NCI-H146 (cell line): ENCODE results near the gene PGAP3.
"Not testable (repeated sequence)": the region's sequence is repeated elsewhere in the genome, so short reads cannot be mapped to it uniquely, and the experiment has no call there.

ENCODE experiments used
- DNase-seq: peaks from one replicate; lab custom pipeline; 2025; lab: John Stamatoyannopoulos, UW

The PGAP3 gene, protein sequence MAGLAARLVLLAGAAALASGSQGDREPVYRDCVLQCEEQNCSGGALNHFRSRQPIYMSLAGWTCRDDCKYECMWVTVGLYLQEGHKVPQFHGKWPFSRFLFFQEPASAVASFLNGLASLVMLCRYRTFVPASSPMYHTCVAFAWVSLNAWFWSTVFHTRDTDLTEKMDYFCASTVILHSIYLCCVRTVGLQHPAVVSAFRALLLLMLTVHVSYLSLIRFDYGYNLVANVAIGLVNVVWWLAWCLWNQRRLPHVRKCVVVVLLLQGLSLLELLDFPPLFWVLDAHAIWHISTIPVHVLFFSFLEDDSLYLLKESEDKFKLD

DNA sequence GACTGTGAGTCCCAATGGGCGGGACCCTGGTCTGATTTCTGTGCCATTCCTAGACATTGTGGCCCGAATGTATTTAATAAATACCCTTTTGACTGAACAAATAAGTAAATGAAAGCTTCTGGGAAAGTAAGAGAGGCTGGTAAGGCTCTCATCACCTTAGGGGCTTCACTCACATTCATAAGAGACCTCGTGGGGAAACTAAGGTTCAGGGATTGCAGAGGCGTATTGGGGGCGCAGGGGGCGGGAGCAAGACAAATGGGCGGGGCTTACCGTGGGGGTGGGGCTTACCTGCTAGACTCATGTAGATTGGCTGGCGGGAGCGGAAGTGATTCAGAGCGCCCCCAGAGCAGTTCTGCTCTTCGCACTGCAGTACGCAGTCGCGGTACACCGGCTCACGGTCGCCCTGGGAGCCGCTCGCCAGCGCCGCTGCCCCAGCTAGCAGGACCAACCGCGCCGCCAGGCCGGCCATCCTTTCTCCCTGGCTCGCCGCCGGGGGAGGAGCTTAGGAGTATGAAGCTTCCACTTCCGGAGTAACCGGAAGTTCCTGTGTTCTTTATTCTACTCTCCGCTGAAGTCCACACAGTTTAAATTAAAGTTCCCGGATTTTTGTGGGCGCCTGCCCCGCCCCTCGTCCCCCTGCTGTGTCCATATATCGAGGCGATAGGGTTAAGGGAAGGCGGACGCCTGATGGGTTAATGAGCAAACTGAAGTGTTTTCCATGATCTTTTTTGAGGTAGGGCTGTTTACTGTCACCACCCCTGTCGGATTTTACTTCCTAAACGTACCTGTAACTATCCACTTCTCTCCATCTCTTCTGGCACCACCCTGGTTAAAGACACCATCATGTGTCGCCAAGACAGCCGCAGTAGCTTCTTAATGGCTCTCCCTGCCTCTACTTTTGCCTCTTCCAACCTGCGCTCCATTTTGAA is at the start of gene PGAP3:
Gene PGAP3, minus strand, starts transcription at position 512 of the 929 bp plus-strand sequence. Its CDS starts 43 bp downstream, at position 469.
- peak; percentile 97 for DNase-seq

DNA sequence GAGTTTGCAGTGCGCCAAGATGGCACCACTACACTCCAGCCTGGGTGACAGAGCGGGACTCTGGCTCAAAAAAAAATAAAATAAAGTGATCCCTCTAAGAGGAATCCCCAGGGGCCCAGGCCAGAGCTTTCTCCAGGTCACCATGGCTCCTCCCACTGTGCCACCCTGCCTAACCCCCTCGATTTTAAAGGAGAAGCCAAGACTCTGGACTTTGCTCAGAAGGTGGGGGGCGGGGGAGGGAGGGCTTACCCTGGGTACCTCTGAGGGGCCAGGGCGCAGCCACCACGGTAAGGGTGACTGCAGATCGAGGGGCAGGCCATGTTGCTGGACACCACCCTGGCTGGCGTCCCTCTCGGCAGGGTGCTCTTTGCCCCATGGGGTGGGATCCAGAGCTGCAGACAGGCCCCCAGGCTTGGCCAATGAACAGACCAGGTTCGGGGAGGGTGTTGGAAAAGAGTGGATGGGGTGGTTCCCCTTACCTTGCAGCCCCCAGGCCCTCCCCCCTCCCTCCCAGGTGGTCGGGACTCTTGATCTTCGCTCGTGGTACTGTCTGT is 49.4 kb upstream of the PGAP3 start:
- no peak for DNase-seq

DNA sequence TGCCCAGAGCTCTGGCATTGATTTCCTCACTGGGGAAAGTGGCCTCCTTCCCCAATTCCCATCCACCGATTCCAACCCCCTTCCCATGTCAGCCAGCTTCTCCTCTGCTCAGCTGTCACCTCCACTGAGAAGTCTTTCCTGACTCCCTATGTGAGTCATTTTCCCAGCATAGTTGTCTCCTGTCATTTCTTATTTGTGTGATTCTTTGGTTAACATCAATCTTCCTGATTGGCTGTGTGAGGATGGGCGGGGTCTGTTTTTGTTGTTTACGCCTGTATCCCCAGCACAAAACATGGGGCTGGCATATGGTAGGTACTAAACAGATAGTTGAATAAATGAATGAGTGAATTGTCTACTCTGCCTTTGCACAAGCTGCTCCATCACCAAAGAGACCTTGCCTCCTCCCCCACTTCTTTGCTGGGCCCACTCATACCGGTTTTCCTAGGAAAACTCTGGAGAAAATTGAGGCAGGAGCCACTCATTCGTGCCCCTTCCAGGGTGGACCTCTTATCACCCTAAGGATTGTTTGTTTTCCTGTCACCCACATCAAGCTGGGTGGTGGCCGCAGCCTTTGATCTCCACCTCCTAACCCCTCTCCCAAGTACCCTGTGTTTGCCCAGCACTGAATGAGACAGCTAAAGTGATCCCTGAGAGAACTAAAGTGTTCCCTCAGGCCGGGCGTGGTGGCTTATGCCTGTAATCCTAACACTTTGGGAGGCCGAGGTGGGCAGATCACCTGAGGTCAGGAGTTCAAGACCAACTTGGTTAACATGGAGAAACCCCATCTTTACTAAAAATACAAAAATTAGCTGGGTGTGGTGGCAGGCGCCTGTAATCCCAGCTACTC is 48.7 kb upstream of the PGAP3 start:
- no peak for DNase-seq

DNA sequence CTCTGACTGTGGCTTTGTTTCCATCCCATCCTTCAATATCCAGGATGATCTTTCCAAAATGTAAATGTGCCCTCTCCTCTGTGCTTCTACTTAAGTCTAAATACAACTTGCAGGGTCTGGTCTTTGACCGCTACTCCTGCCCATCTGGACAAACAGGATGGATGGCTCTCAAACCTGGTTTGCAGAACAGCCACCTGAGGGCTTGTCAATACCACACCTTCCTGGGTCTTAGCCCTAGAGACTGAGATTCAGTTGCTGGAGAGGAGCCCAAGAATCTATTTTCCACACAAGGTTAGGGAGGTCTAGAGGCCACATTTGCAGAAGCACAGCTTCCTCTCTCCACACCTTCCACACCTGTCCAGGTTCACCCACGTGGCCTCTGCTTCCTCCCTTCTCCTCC is 48.0 kb upstream of the PGAP3 start:
- no peak for DNase-seq

DNA sequence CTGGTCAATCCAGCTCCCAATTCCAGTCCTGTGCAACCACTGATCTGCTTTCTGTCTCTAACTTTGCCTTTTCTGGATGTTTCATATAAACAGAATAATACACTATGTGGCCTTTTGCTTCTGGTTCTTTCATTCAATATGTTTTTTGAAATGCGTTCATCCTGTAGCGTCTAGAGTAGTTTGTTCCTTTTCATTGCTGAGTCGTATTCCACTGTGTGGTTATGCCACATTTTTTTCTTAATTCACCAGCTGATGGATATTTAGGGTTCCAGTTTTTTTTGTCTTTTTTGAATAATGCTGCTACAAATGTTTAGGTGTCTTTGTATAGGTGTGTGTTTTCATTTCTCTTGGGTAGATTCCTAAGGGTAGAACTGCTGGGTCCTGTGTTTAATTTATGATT is 44.7 kb upstream of the PGAP3 start:
- DNase-seq: no peak

DNA sequence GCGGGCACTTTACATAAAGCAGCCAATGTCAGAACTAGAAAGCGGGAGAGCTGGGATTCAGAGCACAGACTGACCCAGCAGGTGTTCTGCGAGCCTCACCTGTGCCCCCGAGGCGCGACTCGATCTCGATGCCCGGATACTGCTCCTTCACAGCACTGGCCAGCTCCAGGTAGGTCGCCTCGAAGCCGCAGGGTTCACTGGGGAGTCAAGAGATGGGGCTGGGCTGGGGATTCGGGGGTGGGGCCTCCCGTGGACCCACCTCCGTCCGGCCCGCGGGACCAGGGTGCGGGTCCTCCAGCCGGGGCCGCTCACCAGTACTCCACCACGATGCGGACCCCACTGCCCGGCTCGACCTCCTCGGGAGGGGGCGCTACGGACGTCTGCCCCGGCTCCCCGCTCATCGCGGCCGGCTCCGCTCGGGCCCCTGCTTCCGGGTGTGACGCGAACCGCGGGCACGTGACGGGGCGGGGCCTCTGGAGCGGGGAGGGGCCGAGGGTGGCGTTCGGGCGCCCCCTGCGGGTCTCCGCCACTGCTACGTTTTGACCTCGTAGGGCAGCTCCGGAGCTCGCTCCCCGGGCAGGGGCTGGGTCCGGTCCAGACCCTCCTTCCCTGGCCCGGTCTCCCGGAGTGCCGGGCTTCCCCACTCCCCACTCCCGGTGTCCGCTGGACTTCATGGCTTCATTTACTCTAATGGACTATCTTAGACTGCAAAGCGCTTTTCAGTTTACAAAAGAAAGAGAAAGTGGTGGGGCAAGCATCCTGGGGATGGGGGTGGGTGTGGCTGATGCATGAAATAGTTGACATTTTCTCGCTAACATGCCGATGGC is 42.5 kb upstream of the PGAP3 start, which contains the start of gene MIEN1:
Gene MIEN1, minus strand, starts transcription at position 438 of the 827 bp plus-strand sequence. Its CDS starts 37 bp downstream, at position 401.
- peak; percentile 89 for DNase-seq

DNA sequence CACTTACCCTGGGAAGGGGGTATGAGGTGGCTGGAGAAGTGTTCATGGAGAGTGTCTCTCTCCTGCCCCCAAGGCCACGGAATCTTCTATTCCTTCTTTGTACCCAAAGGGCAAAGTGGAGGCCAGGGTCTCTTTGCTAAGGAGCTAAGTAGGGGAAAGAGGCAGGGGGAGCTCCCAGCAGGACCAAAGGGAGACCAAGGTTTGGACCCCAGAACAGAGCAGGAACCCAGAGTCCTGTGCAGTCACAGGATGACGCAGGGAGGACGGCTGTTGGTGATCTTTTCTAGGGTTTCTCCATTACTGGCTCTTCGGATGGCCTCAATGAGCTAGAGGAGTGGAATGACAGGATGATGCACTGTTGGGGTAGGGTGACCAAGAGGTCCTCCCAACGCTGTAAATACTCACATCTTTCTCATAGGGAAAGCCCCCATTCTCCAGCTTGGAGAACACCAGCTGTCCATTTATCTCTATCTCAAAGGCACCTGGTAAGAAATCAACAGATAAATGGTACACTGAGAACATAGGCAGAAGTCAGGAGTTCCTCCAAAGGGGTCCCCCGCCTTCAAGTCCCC is 41.5 kb upstream of the PGAP3 start:
- no peak for DNase-seq

DNA sequence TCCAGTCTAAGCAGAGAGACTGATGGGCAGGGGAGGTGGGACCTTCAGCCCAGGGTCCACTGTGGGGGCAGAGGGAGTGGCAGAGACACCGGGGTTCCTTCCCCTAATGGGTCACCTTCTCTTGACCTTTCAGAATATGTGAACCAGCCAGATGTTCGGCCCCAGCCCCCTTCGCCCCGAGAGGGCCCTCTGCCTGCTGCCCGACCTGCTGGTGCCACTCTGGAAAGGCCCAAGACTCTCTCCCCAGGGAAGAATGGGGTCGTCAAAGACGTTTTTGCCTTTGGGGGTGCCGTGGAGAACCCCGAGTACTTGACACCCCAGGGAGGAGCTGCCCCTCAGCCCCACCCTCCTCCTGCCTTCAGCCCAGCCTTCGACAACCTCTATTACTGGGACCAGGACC is 39.7 kb upstream of the PGAP3 start:
- no peak for DNase-seq

DNA sequence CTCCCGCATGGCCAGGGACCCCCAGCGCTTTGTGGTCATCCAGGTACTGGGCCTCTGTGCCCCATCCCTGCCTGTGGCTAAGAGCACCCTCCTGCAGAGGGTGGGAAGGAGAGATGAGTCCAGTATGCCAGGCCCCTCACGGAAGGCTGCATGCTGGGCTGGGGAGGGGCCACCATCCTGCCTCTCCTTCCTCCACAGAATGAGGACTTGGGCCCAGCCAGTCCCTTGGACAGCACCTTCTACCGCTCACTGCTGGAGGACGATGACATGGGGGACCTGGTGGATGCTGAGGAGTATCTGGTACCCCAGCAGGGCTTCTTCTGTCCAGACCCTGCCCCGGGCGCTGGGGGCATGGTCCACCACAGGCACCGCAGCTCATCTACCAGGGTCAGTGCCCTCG is 38.8 kb upstream of the PGAP3 start:
- DNase-seq: no peak

DNA sequence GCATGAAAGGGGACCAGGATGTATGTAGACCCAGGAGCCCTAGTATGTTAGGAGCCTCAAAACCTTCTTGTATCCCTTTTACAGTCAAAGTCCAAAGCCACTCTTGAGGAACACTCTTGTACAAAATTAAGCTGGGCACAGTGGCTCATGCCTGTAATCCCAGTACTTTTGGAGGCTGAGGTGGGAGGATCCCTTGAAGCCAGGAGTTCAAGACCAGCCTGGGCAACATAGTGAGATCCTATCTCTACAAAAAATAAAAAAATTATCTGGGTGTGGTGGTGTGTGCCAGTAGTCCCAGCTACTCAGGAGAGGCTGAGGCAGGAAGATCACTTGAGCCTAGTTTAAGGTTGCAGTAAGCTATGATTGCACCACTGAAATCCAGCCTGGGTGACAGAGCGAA is 38.1 kb upstream of the PGAP3 start:
- DNase-seq: not testable (repeated sequence)

DNA sequence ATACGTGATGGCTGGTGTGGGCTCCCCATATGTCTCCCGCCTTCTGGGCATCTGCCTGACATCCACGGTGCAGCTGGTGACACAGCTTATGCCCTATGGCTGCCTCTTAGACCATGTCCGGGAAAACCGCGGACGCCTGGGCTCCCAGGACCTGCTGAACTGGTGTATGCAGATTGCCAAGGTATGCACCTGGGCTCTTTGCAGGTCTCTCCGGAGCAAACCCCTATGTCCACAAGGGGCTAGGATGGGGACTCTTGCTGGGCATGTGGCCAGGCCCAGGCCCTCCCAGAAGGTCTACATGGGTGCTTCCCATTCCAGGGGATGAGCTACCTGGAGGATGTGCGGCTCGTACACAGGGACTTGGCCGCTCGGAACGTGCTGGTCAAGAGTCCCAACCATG is 36.9 kb upstream of the PGAP3 start:
- no peak for DNase-seq

DNA sequence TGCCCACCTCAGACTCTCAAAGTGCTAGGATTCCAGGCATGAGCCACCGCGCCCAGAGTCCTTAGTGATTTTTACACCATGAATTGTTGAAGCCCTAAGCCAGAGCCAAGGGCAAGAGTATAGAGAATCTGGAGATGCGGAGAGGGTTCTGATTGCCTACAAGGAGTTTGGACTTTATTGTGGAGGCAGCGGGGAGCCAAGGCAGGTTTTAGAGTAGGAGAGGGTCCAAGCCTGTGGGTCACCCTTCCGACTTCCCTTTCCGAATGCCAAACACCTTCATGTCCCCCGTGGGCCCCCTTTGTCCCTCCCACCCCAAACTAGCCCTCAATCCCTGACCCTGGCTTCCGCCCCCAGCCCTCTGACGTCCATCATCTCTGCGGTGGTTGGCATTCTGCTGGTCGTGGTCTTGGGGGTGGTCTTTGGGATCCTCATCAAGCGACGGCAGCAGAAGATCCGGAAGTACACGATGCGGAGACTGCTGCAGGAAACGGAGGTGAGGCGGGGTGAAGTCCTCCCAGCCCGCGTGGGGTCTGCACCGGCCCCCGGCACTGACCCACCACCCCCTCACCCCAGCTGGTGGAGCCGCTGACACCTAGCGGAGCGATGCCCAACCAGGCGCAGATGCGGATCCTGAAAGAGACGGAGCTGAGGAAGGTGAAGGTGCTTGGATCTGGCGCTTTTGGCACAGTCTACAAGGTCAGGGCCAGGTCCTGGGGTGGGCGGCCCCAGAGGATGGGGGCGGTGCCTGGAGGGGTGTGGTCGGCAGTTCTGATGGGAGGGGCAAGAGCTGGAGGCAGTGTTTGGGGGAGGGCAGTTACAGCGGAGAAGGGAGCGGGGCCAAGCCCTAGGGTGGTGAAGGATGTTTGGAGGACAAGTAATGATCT is 35.4 kb upstream of the PGAP3 start:
- DNase-seq: no peak

DNA sequence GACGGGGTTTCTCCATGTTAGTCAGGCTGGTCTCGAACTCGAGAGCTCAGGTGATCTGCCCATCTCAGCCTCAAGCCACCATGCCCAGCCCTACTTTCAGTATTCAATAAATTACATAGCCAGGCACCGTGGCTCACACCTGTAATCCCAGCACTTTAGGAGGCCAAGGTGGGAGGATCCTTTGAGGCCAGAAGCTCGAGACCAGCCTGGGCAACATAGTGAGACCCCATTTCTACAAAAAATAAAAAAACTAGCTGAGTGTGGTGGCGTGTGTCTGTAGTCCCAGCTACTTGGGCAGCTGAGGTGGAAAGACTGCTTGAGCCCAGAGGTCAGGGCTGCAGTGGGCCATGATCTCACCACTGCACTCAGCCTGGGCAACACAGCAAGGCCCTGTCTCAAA is 34.2 kb upstream of the PGAP3 start:
- no peak for DNase-seq

DNA sequence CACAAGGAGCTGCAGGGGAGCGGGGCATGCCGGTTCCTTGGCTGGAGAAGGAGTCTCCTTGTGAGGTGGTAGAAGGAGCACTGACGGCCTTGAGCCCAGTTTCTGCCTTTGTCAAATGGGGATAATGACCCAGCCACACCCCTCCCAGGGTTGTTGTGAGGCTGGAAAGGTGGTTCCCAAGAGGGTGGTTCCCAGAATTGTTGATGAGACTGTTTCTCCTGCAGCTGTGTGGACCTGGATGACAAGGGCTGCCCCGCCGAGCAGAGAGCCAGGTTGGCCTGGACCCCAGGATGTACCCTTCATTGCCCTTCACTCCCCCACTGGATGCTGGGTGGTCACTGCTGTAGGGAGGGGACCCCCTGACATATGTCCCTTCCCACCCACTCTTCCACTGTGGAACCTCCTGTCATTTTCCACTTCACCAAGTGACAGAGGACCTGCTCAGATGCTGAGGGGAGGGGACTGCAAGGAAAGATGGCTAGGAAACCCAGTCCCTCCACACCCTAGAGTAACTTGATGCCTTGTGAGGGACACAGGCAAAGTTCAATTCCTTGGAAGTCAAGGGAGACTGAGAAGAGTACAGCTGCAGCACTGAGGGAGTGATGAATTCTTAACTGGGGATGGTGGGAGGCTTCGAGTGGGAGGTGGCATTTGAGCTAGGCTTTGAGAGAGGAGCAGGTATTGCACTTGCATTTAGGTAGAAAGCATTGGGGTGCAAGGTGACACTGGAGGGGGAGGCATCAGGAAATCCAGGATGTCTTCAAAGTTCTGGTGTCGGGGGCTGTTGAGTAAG is 31.9 kb upstream of the PGAP3 start:
- DNase-seq: no peak

DNA sequence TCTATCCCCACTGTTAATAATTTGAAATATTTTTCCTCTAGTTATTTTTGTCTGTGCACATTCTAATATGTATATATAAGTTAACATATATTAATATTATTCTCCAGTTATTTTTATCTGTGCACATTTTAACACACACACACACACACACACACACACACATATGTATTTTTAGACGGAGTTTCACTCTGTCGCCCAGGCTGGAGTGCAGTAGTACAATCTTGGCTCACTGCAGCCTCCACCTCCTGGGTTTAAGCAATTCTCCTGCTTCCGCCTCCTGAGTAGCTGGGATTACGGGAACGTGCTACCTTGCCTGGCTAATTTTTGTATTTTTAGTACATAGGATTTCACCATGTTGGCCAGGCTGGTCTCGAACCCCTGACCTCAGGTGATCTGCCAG is 29.8 kb upstream of the PGAP3 start:
- no peak for DNase-seq

DNA sequence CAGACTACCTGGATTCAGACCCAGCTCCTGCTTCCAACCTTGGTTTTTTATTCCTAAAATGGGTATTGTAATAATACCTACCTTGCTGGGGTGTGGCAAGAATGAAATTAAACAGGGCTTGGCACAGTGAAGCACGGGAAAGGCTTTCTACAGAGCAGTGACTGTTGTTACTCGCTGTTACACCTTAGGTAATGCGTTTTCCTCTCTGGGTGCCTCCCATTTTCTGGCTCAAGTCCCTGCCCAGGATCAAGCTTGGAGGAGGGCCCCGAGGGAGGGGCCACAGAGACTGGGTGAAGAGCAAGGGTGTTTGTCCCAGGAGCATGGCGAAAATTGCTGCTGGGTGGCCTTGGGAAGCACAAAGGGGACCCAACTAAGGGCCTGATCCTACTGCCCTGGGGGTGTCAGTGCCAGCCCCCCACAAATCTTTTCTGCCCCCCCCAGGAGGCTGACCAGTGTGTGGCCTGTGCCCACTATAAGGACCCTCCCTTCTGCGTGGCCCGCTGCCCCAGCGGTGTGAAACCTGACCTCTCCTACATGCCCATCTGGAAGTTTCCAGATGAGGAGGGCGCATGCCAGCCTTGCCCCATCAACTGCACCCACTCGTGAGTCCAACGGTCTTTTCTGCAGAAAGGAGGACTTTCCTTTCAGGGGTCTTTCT is 29.2 kb upstream of the PGAP3 start:
- no peak for DNase-seq

DNA sequence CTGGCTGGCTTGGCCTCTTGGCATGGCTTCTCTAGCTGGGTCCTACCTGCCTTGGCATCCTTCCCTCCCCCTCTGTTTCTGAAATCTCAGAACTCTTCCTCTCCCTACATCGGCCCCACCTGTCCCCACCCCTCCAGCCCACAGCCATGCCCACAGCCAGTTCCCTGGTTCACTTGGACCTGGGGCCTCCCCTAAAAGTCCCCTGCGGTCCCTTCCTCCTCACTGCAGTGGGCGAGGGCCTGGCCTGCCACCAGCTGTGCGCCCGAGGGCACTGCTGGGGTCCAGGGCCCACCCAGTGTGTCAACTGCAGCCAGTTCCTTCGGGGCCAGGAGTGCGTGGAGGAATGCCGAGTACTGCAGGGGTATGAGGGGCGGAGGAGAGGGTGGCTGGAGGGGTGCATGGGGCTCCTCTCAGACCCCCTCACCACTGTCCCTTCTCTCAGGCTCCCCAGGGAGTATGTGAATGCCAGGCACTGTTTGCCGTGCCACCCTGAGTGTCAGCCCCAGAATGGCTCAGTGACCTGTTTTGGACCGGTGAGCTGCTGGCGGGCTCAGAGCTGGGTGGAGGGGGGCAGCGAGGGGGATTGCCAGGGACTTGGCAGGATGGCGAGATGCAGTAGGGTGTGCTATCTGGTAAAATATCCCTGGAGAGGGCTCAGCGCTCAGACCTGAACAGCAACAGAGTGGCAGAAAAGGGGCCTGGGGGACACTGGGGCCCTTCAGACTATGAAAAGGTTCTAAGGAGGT is 28.4 kb upstream of the PGAP3 start:
- no peak for DNase-seq
